Fibroblast of skin of abdomen (primary cell): ENCODE results near the gene LSAMP.
A peak's percentile ranks its signal among the peaks of the same experiment; 100 is the strongest.

ENCODE experiments used
- DNase-seq: peaks from one replicate; pipeline ENCODE4 v3.0.0-alpha.2; 2013

The LSAMP gene

DNA sequence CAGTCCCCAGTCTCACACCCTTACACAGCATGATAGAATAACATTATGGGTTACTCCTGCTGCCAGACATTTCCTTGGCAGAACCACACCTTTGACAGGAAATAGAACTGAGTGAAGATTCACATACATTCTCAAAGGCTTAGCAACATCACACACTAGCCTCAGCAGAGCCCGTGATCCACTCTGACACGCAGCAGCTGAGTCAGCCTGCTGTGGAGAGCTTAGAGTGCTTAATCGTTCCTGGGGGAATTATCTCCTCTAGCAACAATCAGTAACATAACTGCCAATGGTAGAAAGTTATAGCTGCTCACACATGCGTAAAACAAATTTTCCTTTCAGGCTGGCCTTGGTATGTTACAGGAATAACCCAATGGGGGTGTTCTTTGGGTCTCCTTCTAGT, 439.9 kb downstream of the LSAMP start:
- peak; percentile 98 for DNase-seq

DNA sequence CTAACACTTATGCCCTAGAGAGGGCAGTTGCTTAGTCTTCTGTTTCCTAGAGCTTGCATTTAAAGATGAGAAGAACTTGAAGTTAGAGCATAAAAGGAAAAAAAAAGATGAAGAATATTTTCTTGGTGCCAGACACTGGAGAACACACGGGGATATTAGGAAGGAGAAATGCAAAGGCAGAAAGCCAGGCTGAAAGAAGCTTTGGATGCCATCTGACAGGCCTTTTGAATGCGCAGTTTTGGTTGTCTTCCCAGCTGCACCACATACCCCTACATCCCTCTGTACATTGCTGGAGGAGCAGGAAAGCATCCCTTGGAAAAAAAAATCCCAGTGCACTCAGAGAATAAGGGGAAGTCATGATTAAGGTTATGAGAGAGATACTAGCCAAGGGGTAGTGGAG, 443.1 kb downstream of the LSAMP start:
- DNase-seq, result no peak

- DNase-seq, result peak; percentile 48
Measured at GRCh38 chr3:116001151-116001621, 444.1 kb downstream of the LSAMP start.

GRCh38 chr3:116000311-116000710, 445.0 kb downstream of the LSAMP start:
- DNase-seq, result peak; percentile 91

GRCh38 chr3:115999613-116000012, 445.7 kb downstream of the LSAMP start:
- no peak for DNase-seq

GRCh38 chr3:115999001-115999585, 446.2 kb downstream of the LSAMP start:
- DNase-seq, result no peak

DNA sequence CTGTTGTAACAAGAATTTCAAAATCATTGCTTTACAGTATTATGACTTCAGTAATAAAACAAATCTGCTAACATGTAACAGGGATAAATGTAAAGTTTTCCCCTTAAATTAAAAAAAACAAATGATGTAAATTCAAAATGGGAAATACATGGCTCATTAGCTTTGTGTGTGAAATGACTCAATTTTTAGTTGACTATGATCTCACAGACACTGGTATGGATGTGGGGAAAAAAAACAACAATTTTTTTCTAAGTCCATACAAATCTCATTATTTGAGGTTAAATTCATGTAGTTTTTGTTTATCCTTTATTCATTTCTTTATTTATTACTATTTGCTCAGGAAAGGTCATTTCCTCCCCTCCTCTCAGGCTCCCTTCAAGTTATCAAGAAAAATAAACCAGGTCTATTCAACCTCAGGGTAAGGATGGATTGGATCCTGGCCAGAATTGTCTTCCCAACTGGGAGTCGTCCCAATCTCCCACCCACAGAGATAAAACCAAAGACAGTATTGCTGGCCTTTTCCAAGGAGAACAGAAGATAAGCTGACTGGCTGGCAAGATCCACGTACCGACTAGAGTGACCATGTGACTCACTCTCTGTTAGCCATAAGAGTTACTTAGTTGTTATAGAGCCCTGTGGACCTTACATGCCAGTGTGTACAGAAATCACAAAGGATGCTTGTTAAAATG, 448.7 kb downstream of the LSAMP start:
- DNase-seq, result no peak

DNA sequence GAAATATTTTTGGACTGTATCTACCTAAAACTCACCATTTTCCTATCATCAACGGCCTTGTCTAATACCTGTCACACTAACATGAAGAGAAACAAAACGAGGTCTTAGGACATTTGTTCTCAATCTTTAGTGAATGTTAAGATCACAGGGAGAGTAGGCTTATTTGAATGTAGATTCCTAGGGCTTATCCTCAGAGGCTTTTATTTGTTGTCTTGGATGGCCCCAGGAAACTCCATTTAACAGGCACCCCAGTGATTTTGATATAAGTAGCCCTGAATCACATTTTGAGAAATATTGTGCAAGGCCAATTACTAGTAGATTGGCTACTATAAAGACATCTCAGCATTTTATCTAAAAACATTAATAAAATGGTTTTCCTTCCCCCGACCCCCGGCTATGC, 454.6 kb downstream of the LSAMP start:
- no peak for DNase-seq

DNA sequence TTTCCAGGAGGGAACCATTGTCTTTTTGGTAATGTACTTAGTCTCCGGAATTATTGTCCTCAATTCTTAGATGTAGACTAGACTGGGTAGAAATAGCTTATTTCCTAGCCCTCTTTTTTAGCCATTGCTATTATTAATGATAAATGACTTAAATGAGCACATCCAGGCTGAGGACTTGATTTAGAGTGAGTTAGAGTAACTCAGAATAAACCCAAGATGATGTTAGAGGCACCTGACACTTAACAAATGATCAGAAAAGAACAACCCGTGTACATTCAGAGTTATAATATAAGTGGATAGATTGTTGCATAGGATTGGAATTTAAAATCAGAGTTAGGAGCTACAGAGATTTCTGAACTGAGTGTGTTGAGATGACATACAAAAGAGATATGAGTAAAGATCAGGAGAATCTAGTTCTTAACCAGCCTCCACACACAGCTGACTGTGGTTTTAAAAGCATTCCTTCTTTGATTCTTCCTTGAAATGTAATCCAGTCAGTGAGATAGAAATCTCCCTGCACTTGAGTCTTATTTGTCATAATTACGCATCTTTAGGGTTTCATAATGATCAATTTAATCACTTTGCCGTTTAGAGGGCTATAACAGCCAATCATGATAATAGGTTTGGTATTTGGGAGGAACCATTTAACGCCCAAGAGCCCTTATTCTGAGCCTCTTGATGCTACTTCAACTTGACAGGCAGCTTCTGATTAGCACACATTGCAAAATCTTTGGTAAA, 455.4 kb downstream of the LSAMP start:
- peak; percentile 87 for DNase-seq

DNA sequence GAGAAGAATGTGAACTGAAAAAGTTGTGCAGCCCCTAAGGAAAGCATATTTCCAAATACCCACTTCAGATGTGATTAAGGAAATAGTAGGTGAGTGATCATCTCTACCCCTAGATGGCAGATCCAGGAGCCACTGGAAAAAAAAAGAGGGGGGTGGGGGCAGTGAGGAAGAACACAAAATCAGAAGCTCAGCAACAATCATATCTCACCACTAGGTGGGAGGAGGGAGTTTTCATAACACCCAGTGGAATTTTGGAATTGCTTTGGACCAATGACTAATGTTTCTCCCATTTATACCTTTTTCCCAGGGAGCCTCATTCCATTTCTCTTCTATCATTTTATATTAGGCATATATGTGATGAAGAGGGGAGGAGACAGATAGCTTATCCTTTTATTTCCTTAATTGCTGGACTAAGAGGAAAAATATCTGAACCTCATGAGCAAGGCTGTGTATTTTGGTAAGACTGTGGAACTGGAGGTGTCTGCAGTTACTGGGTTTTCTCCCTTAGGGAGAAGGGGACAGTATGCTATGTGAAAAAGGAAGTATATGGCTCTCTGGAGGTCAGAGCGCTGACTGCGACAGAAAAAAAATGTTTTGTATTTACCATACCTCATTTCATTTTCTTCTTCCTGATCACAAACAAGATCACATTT, 458.6 kb downstream of the LSAMP start:
- DNase-seq, result peak; percentile 27

GRCh38 chr3:115982629-115983028, 462.7 kb downstream of the LSAMP start:
- no peak for DNase-seq

DNA sequence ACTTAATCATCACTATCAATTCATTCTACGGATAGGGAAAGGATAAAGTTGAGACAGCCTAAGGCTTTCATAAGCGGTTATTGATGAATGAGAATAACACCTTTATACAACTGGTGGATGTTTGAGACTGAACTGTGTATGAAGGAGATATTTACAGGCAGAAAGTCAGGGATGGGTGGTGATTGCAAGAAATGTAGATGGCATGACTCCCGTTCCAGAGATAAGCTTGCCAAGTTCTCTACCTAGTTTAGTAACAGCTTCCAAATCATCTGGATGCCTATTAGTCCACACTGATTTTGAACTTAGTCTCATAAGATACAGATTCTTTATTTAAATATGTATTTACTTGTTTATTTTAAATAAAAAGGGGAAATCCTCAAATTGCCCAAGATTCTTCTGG, 463.2 kb downstream of the LSAMP start:
- DNase-seq, result no peak

GRCh38 chr3:115980709-115981108, 464.6 kb downstream of the LSAMP start:
- DNase-seq, result no peak

- DNase-seq, result no peak
Measured at GRCh38 chr3:115977866-115978265, 467.4 kb downstream of the LSAMP start.

- DNase-seq, result no peak
Measured at GRCh38 chr3:115975796-115976195, 469.5 kb downstream of the LSAMP start.

DNA sequence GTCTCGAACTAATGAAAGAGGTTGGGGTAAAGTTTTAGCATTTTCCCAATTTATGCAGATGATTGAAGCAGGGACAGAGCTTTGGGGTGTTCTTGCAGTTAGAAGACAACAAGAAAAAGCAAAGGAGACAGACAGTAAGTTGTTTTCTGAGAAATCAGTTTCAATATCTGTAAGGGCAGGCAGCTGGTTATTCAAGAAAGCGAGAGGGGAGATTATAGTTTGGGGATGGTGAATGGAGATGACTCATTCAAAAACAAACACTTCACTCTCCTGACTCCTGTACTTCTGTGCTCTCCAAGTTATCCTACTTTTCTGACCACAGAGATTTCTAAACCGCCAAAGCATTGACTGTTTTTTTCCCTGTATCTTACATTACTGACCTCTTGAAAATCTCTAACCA, 469.9 kb downstream of the LSAMP start:
- peak; percentile 78 for DNase-seq

DNA sequence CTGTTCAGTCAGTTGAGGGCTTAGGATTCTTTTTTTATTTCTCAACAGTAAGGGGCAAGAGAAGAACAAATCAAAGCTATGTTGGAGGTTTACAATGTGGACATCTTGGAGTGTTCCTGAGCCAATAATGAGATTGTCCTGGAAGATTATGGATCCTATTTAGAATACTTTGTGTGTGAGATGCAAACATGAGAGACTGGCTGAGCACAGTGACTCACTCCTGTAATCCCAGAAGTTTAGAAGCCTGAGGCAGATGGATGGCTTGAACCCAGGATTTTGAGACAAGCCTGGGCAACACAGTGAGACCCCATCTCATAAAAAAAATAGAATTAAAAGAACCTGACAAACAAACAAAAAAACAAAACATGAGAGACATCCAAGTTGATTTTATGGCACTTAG, 470.3 kb downstream of the LSAMP start:
- no peak for DNase-seq

DNA sequence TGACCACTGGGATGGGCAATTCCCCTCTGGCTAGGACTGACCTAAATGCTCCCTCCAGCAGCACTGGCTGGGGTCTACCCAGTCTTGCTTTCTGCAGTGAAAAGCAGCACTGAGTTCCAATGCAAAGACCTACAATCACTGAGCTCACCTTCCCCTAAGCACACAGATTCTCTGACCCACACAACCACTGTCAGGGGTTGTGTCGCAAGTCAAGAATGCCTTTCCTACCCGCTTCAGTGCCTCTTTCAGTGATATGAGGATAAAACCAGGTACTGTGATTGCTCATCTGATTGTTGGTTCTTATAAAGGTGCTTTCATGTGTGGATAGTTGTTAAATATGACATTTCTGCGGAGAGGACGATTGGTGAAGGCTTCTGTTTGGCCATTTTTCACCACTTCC, 476.4 kb downstream of the LSAMP start:
- DNase-seq, result no peak

- DNase-seq, result no peak
Measured at GRCh38 chr3:115961380-115961779, 483.9 kb downstream of the LSAMP start.

DNA sequence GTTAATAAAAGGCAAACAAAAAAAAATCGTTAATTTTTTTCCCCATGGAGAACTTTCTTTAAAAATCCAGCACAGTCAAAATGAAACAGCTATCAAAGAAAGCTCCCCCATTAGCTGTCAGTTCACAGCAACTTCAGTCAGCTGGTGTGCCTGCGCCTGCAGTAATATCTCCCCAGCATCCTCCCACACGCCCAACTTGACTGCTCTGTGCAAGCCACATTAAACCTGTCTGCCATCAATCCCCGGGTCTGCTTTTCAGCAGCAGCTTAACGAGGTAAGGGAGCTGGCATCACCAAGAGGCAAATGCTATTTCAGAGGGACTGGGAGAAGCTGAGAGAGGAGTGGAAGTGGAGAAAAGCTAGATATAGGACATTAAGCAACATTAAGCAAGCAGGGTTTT, 484.5 kb downstream of the LSAMP start:
- no peak for DNase-seq

DNA sequence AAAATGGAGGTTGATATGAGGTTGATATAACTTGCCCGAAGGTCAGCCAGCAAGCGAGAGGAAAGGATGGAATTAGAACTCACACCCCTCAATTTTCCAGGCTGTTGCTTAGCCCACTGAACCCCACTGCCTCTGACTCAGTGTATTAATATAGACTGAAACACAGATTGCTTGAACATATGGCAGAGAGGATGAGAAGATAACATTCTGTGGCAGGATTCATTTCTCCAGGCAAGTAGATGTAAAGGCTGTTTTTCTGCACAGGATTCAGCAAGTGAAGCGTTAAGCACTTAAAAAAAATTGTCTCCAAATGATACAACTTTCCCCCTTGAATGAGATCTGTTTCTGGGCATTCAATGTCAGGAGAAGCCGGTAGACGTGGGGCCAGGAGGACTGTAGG, 486.8 kb downstream of the LSAMP start:
- no peak for DNase-seq

- DNase-seq, result no peak
Measured at GRCh38 chr3:115947325-115947724, 498.0 kb downstream of the LSAMP start.

GRCh38 chr3:115943579-115943978, 501.7 kb downstream of the LSAMP start:
- DNase-seq, result no peak
